HG03575 (cell line): ENCODE results near the gene RUFY2.

Experiments used
- ATAC-seq: cut with Tn5 transposase; IDR thresholded peaks from one replicate; pipeline ENCODE4 v1.9.1; 2021; ENCODE audit not compliant: unreplicated experiment, insufficient number of reproducible peaks, low FRiP score; ENCODE audit errors: extremely low read depth

RUFY2 gene

GRCh38 chr10:68366600-68366999 lies 40.5 kb downstream of the RUFY2 start:
- no peak for ATAC-seq

GRCh38 chr10:68365611-68366010 lies 41.5 kb downstream of the RUFY2 start:
- ATAC-seq, result no peak

GRCh38 chr10:68364101-68364886 lies 42.8 kb downstream of the RUFY2 start:
- ATAC-seq, result no peak

GRCh38 chr10:68362590-68362989 lies 44.5 kb downstream of the RUFY2 start:
- ATAC-seq, result no peak

GRCh38 chr10:68359189-68359588 lies 47.9 kb downstream of the RUFY2 start:
- ATAC-seq, result no peak

- no peak for ATAC-seq
Measured at GRCh38 chr10:68353537-68353936, 53.5 kb downstream of the RUFY2 start.

GRCh38 chr10:68348265-68348741 lies 58.8 kb downstream of the RUFY2 start:
- no peak for ATAC-seq

- no peak for ATAC-seq
Measured at GRCh38 chr10:68346774-68347173, 60.3 kb downstream of the RUFY2 start.

GRCh38 chr10:68345621-68346020 lies 61.5 kb downstream of the RUFY2 start:
- no peak for ATAC-seq

- ATAC-seq, result no peak
Measured at GRCh38 chr10:68342909-68343516, 64.1 kb downstream of the RUFY2 start.

GRCh38 chr10:68340358-68341080 lies 66.6 kb downstream of the RUFY2 start:
- no peak for ATAC-seq

- no peak for ATAC-seq
Measured at GRCh38 chr10:68336754-68337351, 70.2 kb downstream of the RUFY2 start.

- no peak for ATAC-seq
Measured at GRCh38 chr10:68334672-68335467, 72.2 kb downstream of the RUFY2 start.

- ATAC-seq, result no peak
Measured at GRCh38 chr10:68333440-68334431, 73.3 kb downstream of the RUFY2 start.

- no peak for ATAC-seq
Measured at GRCh38 chr10:68333058-68333395, 74.0 kb downstream of the RUFY2 start.

- no peak for ATAC-seq
Measured at GRCh38 chr10:68332259-68333057, 74.6 kb downstream of the RUFY2 start, which contains the start of gene PBLD. Gene PBLD (minus strand): TSS chr10:68332928. CDS start chr10:68306844, 26,084 bp downstream.
